ENCODE data around the gene GMDS.

- TF ChIP-seq CTCF (IDR thresholded peaks at IDR 0.05) (no peak), USF1 (IDR thresholded peaks at IDR 0.05; ENCODE audit: borderline replicate concordance, low read depth) (no peak), FOSL2 (IDR thresholded peaks at IDR 0.05; ENCODE audit: borderline replicate concordance, low read depth) (no peak), RCOR1 (IDR thresholded peaks at IDR 0.05; ENCODE audit: low read length) (no peak)
Observed at GRCh38 chr6:1997702-1998101, 247.7 kb downstream of the GMDS start.

All from SK-N-SH (cell line).